Endothelial cell (in vitro differentiated cells): ENCODE measurements around the gene ABCA10. TPM values are rescaled to one million over a fixed set of nuclear protein-coding genes. Genes with fewer than 3 reads are reported as not detected.
"Not testable (repeated sequence)": the region's sequence is repeated elsewhere in the genome, so short reads cannot be mapped to it uniquely, and the experiment has no call there.

Experiments
- DNase-seq: peaks from one replicate; pipeline ENCODE4 v3.0.0; 2021; ENCODE audit warnings: low spot score
- H3K27ac Mint-ChIP-seq: one replicate; pipeline ENCODE4 v1.8.0; 2021; ENCODE audit warnings: mixed read lengths, inconsistent platforms; ENCODE audit not compliant: unreplicated experiment
- H3K27me3 Mint-ChIP-seq: one replicate; pipeline ENCODE4 v1.8.0; 2021; ENCODE audit warnings: mild to moderate bottlenecking, moderate library complexity, mixed read lengths, inconsistent platforms; ENCODE audit not compliant: unreplicated experiment
- H3K36me3 Mint-ChIP-seq: one replicate; pipeline ENCODE4 v1.8.0; 2021; ENCODE audit warnings: mild to moderate bottlenecking, low read depth, mixed read lengths, inconsistent platforms; ENCODE audit not compliant: unreplicated experiment
- H3K4me1 Mint-ChIP-seq: one replicate; pipeline ENCODE4 v1.8.0; 2021; ENCODE audit warnings: mild to moderate bottlenecking, mixed read lengths, inconsistent platforms; ENCODE audit not compliant: unreplicated experiment
- H3K4me3 Mint-ChIP-seq: one replicate; pipeline ENCODE4 v1.8.0; 2021; ENCODE audit warnings: mild to moderate bottlenecking, mixed read lengths, inconsistent platforms; ENCODE audit not compliant: unreplicated experiment
- H3K9me3 Mint-ChIP-seq: one replicate; pipeline ENCODE4 v1.8.0; 2021; ENCODE audit warnings: mixed read lengths, inconsistent platforms; ENCODE audit not compliant: unreplicated experiment
- total RNA-seq: library from RNA; stranded (reverse); fragmentation: NEBNext Ultra II Directional; extraction: Animal tissue kit (Norgen Biotek cat#: 25700); gene quantifications from one replicate; pipeline ENCODE4 v1.2.1, GENCODE V29; 2021; ENCODE audit not compliant: unreplicated experiment
- TF ChIP-seq, protein P1 (sequence below): fragments of 200-600 bp; sonication (generic); IDR thresholded peaks from one replicate; pipeline ENCODE4 v1.5.0; 2021; ENCODE audit warnings: antibody characterized with exemption; ENCODE audit not compliant: unreplicated experiment

Gene ABCA10
- total RNA-seq, 1 donor from 2014 or later: 0.90 TPM

- no peak overlapping the region for H3K27ac Mint-ChIP-seq
- DNase-seq: no peak
- peaks cover 6% of the 10 kb centered on the region for H3K4me1 Mint-ChIP-seq
- no peak overlapping the region for H3K4me3 Mint-ChIP-seq
- H3K27me3 Mint-ChIP-seq: no peaks in the 10 kb centered on the region
- no peaks in the 10 kb centered on the region for H3K9me3 Mint-ChIP-seq
- no peaks in the 10 kb centered on the region for H3K36me3 Mint-ChIP-seq
- TF ChIP-seq, protein P1, sequence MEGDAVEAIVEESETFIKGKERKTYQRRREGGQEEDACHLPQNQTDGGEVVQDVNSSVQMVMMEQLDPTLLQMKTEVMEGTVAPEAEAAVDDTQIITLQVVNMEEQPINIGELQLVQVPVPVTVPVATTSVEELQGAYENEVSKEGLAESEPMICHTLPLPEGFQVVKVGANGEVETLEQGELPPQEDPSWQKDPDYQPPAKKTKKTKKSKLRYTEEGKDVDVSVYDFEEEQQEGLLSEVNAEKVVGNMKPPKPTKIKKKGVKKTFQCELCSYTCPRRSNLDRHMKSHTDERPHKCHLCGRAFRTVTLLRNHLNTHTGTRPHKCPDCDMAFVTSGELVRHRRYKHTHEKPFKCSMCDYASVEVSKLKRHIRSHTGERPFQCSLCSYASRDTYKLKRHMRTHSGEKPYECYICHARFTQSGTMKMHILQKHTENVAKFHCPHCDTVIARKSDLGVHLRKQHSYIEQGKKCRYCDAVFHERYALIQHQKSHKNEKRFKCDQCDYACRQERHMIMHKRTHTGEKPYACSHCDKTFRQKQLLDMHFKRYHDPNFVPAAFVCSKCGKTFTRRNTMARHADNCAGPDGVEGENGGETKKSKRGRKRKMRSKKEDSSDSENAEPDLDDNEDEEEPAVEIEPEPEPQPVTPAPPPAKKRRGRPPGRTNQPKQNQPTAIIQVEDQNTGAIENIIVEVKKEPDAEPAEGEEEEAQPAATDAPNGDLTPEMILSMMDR: no peak
Observed at GRCh38 chr17:69218986-69219385, 9.6 kb downstream of the ABCA10 start.

DNA sequence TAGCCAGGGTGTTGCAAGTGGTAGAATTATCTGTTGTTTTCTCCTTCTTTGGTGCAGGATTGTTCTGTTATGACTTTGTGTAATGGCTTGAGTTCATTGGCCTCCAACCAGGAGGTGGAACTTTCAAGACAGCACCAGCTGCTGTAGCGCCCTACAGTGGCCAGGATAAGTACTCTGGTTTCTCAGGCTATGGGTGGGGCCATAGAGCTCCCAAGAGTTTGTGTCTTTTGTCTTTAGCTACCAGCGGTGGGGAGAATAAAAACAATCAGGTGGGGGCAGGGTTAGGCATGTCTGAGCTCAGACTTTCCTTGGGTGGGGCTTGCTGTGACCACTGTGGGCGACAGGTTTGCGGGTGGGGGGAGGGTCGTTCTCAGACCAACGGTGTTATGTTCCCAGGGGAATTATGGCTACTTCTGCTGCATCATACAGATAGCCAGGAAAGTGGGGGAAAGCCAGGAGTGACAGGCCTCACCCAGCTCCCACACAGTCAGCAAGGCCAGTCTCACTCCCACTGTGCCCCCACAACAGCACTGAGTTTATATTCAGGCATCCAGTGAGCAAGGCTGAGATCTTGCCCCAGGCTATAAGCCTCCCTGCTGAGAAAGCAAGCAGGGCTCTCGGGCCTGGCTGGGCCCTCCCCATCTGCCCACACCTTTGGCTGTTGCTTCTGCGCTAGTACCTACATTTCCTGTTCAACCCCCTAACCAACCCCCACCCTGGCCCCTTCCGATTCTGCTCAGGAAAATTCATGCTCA is 15.4 kb downstream of the ABCA10 start:
- no peak overlapping the region for H3K4me3 Mint-ChIP-seq
- H3K36me3 Mint-ChIP-seq: no peaks in the 10 kb centered on the region
- no peaks in the 10 kb centered on the region for H3K27me3 Mint-ChIP-seq
- TF ChIP-seq, protein P1: no peak
- no peak for DNase-seq
- no peaks in the 10 kb centered on the region for H3K9me3 Mint-ChIP-seq
- no peak overlapping the region for H3K27ac Mint-ChIP-seq
- no peaks in the 10 kb centered on the region for H3K4me1 Mint-ChIP-seq

DNA sequence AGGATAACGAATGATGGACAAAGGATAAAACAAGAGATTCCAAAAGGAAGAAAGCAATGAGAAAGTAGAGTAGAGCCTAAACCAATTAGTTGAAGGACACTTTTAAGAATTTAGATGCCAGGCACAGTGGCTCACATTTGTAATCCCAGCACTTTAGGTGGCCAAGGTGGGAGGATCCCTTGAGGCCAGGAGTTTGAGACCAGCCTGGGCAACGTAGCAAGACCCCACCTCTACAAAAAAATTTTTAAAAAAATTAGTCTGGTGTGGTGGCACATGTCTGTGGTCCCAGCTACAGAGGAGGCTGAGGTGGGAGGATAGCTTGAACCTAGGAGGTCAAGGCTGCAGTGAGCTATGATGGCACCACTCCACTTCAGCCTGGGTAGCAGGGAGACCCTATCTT is 20.0 kb downstream of the ABCA10 start:
- H3K27ac Mint-ChIP-seq: no peak overlapping the region
- H3K9me3 Mint-ChIP-seq: no peaks in the 10 kb centered on the region
- no peak overlapping the region for H3K4me3 Mint-ChIP-seq
- peaks cover 1% of the 10 kb centered on the region for H3K27me3 Mint-ChIP-seq
- no peaks in the 10 kb centered on the region for H3K4me1 Mint-ChIP-seq
- H3K36me3 Mint-ChIP-seq: no peaks in the 10 kb centered on the region
- DNase-seq: no peak
- TF ChIP-seq, protein P1: no peak

- Mint-ChIP-seq H3K9me3 (no peaks in the 10 kb centered on the region), H3K27me3 (peaks cover 1% of the 10 kb centered on the region), H3K27ac (no peak overlapping the region), H3K4me1 (no peaks in the 10 kb centered on the region), H3K4me3 (no peak overlapping the region), H3K36me3 (no peaks in the 10 kb centered on the region)
- TF ChIP-seq, protein P1: no peak
- no peak for DNase-seq
Observed at GRCh38 chr17:69207151-69207550, 21.5 kb downstream of the ABCA10 start.

- H3K4me1 Mint-ChIP-seq: no peaks in the 10 kb centered on the region
- TF ChIP-seq, protein P1: no peak
- no peaks in the 10 kb centered on the region for H3K27me3 Mint-ChIP-seq
- no peak overlapping the region for H3K27ac Mint-ChIP-seq
- no peak overlapping the region for H3K4me3 Mint-ChIP-seq
- no peaks in the 10 kb centered on the region for H3K9me3 Mint-ChIP-seq
- no peaks in the 10 kb centered on the region for H3K36me3 Mint-ChIP-seq
- DNase-seq: no peak
Observed at GRCh38 chr17:69198238-69198637, 30.4 kb downstream of the ABCA10 start.

- not testable (repeated sequence) for H3K4me1 Mint-ChIP-seq, H3K4me3 Mint-ChIP-seq, DNase-seq, H3K36me3 Mint-ChIP-seq, H3K27me3 Mint-ChIP-seq, H3K9me3 Mint-ChIP-seq, H3K27ac Mint-ChIP-seq
Observed at GRCh38 chr17:69196105-69196653, 32.4 kb downstream of the ABCA10 start.
